Measurements from ENCODE around the gene EHD1.

Gene EHD1

GRCh38 chr11:64905516-64906313 is 27.3 kb upstream of the EHD1 start:
- CTCF ChIA-PET, result interaction anchor here (1.0 to 2.1 kb wide), 3 partner anchors 12 to 58 kb away, joined by 3 to 6 read pairs (median 6); no protein-coding TSS in a partner anchor
- POLR2A ChIA-PET, result no interaction called here
- no peak for DNase-seq (ENCODE audit: extremely low spot score)
- TF ChIP-seq CTCF (IDR thresholded peaks at IDR 0.05; ENCODE audit: control extremely low read depth, extremely low read depth, low read depth, missing control alignments), result no peak

- ChIA-PET POLR2A (interaction anchor here (0.5 kb wide), 1 partner anchor 1351 kb away, joined by 4 read pairs; no protein-coding TSS in a partner anchor), CTCF (interaction anchor here (3.2 kb wide), 1 partner anchor 16 kb away, joined by 8 read pairs; no protein-coding TSS in a partner anchor)
- DNase-seq (ENCODE audit: extremely low spot score), result no peak
- no peak for TF ChIP-seq CTCF (IDR thresholded peaks at IDR 0.05; ENCODE audit: control extremely low read depth, extremely low read depth, low read depth, missing control alignments)
Observed at GRCh38 chr11:64903291-64903833, 24.9 kb upstream of the EHD1 start.

- no peak for DNase-seq (ENCODE audit: extremely low spot score)
- POLR2A ChIA-PET, result no interaction called here
- CTCF ChIA-PET, result interaction anchor here (0.8 to 31.5 kb wide), 4 partner anchors 11 to 209 kb away, joined by 3 to 1137 read pairs (median 6); partner anchors contain the start of genes CDC42BPG and TM7SF2
- no peak for TF ChIP-seq CTCF (IDR thresholded peaks at IDR 0.05; ENCODE audit: control extremely low read depth, extremely low read depth, low read depth, missing control alignments)
Observed at GRCh38 chr11:64902102-64902900, 23.9 kb upstream of the EHD1 start.

GRCh38 chr11:64900774-64901173 is 22.4 kb upstream of the EHD1 start:
- CTCF ChIA-PET, result interaction anchor here (3.2 to 31.5 kb wide), 2 partner anchors 13 to 46 kb away, joined by 8 to 1137 read pairs; partner anchors contain the start of gene CDC42BPG

GRCh38 chr11:64900263-64900678 is 21.9 kb upstream of the EHD1 start:
- ChIA-PET POLR2A (interaction anchor here (0.6 kb wide), 1 partner anchor 145 kb away, joined by 5 read pairs; no protein-coding TSS in a partner anchor), CTCF (interaction anchor here (0.8 to 31.5 kb wide), 2 partner anchors 46 to 114 kb away, joined by 3 to 1137 read pairs; partner anchors contain the start of genes ARL2 and CDC42BPG)
- no peak for TF ChIP-seq CTCF (IDR thresholded peaks at IDR 0.05; ENCODE audit: control extremely low read depth, extremely low read depth, low read depth, missing control alignments)
- peak; percentile 82 for DNase-seq (ENCODE audit: extremely low spot score)

More at GRCh38 chr11:64900774-64901173, 22.4 kb upstream of the EHD1 start:
- POLR2A ChIA-PET, result no interaction called here
- DNase-seq (ENCODE audit: extremely low spot score), result no peak
- no peak for TF ChIP-seq CTCF (IDR thresholded peaks at IDR 0.05; ENCODE audit: control extremely low read depth, extremely low read depth, low read depth, missing control alignments)

- ChIA-PET CTCF (interaction anchor here (4.6 to 31.5 kb wide), 2 partner anchors 11 to 44 kb away, joined by 25 to 1137 read pairs; partner anchors contain the start of gene CDC42BPG), POLR2A (no interaction called here)
- TF ChIP-seq CTCF (IDR thresholded peaks at IDR 0.05; ENCODE audit: control extremely low read depth, extremely low read depth, low read depth, missing control alignments), result no peak
- DNase-seq (ENCODE audit: extremely low spot score), result no peak
Observed at GRCh38 chr11:64898541-64898940, 20.1 kb upstream of the EHD1 start.

Measured in GM10248 (cell line).